ENCODE results near the gene PGLYRP2.
A peak's percentile ranks its signal among the peaks of the same experiment; 100 is the strongest.

Gene PGLYRP2

DNA sequence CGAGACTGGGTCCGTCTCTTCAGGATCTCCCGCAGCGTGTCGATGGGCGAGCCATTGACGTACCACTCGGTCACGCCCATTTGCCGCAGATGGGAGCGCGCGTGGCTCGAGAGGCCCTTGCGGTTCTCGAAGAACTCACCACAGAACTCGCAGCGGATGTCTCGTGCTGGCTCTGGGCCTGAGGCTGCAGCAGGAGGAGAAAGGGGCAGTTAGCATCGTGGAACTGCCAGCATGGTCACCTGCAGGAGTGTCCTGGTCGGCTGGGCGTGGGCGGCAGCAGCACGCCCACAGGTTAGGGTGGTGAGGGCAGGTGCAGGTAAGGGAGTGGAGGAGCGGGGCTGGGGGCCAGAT is 52.0 kb downstream of the PGLYRP2 start:
- no peak for DNase-seq

DNA sequence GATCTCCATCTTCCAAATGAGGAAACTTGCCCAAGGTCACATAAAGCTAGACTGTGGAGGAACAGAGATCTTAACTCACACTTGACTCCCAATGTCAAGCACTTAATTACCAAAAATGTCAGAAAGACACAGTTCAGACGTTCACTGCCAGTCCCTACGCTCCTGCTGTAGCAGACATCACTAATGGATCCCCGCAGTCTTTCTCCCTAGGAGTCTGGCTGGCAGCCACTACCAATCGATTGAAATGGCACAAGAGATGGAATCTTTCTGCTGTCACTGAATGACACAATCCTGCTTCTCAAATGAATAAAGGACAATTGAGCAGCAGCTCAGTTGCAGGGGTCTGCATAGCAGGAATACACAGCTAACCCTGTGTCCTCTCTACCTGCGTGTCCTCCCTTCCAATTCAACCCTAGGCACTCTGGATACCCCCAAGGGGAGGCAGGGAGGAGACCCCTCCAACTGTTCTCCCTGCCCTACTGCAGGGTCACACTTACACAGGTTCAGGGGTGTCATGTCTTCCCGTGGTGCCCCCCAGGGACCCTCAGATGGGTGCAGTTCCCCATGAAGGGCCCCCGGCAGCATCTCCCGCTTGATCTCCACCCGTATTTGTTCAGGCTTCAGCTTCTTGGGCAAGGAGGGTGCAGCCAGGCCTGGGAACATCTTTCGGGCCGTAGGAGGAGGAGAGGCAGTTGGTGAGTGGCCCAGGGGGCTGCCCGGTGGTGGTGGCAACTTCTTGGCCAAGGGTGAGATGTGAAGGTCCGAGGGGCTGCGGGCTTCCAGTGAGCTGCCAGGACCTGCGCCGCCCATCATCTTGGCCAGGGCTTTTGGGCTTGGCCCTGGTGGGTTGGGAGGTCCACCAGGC is 52.6 kb downstream of the PGLYRP2 start:
- no peak for DNase-seq

DNA sequence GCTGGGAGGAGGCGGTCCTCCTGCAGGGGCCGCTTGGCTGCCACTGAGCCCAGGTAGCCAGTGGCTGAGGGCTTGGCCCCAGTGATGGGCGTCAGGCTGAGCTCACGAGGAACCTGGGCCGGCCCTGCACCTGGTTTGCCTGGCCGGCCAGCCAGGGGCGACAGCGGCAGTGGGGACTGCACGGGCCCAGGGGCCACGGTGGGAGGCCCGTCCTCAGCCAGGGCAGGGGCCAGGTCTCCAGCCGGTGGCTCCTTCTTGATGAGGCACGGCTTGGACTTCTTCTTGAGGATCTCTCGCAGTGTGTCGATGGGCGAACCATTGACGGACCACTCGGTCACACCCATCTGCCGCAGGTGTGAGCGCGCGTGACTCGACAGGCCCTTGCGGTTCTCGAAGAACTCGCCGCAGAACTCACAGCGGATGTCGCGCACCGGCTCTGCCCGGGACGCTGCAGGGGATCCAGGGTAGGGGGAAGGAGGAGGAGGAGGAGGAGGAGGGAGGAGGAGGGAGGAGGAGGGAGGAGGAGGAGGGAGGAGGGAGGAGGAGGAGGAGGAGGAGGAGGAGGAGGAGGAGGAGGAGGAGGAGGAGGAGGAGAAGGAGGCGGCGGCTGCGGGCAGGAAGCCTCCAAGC is 53.9 kb downstream of the PGLYRP2 start:
- DNase-seq = no peak

DNA sequence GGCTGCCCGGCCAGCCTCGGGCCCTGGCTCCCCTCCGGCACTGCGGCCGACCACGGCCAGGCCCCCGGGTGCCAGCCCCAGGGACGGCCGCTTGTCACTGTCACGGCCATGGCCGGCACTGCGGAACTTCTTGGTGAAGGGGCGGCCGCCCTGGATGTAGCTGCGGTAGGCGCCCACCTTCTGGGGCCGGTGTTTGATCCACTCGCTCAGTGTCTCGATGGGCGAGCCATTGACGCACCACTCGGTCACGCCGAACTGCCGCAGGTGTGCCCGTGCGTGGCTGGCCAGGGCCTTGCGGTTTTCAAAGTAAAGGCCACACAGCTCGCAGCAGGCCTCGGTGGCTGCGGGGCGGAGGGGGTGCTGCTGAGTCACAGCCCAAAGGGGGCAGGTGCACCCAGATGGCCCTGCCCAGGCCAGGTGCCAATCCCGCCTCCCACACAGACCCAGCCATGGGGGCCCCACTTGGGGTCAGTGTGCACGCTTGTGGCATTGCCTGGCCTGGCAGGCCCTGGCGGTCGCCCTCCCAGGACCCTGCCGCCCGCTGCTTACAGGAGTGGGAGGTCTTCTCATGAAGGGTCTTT is 54.5 kb downstream of the PGLYRP2 start:
- DNase-seq = no peak

DNA sequence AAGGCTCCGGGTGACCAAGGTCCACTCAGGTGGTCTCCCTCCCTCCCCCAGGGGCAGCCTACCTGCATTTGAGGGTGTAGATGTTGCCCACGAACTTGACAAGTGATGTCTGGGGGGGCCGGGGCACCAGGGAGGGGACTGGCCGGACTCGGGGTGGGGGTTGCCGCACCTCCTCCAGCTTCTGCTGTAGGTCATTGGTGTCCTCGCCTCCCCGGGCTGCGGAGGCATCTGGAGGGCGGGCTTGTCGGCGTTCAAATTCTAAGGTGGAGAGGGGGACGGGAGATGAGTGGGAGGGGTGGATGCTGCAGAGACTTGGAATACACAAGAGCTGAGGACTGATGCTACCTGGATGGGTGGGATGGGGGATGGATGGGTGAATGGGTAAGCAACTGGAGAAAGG is 55.2 kb downstream of the PGLYRP2 start:
- no peak for DNase-seq

DNA sequence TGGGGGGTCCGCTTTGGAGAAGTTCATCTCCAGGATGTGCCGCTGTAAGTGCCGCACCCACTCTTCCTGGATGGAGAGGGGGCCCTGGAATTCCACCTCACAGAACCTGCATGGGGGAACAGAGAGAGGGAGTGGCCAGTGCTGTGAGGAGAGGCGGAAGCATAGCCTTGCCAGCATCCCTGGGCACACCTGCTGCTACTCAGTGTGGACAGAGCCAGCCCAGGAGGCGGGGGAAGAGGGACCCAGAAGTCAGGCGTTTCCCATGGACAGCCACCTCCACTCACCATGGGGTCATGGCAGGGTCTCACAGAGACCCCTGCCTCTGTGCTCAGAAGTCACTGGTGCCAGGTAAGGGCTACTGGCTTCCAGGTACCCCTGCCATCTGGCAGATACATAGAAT is 56.2 kb downstream of the PGLYRP2 start:
- DNase-seq = no peak

DNA sequence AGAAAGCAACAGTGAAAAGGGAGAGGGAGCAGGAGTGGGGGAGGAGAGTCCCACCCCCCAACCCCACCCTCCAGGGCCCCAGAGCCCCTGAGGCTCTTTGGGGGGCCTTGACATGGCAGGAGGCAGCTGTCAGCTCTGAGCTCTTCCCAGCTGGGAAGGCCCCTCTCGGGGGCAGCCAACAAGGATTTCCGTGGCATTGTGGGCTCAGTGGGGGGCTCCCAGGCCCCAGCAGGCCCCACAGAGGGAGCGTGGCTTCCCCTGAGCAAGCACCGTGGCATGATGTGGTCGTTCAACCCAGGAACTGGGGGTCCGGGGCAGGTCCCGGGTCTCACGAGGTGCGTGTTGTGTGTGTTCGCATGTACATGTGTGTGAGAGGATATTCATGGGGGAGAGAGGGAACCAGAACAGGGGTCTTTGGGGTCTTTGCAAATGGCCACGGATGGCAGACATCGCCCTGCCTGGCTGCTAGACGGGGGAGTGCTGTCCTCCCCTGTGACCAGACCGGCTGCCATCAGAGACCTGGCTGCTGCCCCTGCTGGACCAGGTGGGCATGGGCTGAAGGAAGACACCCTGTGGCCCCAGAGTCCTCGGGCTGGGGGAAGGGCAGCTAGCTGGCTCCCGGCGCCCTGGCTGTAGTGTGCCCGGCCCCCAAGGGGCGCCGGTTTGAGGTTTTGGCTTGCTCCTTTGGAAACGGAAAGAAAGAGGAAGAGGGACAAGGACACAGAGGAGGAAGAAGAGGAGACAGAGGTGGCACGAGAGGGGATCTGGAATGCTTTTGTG is 56.8 kb downstream of the PGLYRP2 start:
- no peak for DNase-seq

DNA sequence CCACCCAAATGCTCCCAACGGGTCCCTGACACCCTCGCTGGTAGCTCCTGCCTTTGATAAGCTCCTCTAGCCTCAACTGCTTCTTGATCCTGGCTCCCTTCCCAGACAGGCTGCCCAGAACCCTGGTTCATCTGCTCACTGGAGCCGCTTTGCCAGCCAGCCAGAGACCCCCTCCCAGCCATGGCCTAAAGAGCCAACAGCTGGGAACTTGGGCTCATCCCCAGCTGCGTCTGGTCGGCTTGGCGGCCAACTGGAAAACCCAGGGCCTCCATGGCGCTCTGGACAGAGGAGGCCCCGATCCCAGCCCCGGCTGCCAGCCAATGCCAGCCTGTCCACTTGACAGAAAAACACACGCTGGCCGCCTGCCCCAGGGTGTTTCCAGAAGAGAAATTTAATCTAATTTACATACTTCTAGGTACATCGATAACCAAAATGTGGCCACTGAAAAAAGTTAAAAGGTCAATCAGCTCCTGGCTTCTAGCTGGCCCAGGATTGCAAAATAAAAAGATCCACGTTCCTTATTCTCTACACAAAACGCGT is 57.5 kb downstream of the PGLYRP2 start:
- peak in 49 of 51 donors; percentile 13 to 88 (median 66) for DNase-seq

DNA sequence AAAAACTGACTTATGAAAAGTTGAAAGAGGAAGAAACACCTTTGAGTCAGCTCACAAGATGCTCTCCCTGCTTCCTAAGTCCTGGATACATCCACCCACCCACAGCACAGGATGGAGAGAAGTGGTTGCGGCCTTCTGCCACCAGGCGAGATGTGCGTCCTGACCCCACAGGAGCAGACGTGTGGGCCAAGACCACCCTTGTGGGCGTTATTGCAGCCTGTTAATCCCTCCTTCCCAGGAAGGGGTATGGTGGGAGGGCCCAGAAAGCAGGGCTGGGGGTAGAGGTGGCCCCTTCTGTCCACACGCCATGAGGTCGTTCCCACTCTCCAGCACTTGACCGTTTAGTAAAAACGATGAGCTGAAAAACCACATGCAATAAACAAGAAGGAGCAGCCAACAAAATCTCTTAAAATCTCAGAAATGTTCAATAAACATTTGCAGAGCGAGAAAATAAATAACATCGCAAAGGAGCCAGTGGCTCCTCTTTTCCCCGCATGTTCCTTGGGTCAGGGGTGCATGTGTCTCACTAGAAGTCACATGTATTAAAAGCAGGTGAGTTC is 58.1 kb downstream of the PGLYRP2 start:
- no peak for DNase-seq

DNA sequence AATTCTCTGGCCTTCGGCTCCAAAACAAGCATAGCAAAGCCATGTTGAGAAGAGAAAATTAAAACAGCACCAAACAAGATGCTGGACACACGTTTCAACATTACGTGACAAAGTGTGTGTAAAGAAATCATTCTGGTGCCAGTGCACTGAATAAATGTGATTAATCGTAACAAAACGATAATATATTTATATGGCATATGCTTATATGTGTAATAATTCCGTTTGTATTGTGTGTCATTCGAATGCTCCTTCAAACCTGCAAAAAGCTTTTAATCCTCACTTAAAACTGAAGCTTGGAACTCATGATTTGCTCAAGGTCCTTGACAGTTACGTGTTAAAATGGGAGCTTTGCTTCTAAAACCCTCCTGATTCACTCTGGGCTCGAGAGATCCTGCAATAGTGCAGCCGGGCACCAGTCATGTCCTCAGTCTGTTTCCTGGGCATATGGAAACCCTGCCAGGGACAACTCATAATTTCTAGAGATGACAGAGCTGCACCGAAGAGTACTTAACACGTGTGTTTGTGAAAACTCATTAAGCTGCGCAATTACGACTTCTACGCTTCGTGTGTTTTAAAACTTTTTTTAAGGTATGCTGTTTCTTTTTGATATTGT is 59.8 kb downstream of the PGLYRP2 start:
- DNase-seq = peak in 1 of 51 donors; percentile 12
